ENCODE results near the gene FAM8A1.

DNA sequence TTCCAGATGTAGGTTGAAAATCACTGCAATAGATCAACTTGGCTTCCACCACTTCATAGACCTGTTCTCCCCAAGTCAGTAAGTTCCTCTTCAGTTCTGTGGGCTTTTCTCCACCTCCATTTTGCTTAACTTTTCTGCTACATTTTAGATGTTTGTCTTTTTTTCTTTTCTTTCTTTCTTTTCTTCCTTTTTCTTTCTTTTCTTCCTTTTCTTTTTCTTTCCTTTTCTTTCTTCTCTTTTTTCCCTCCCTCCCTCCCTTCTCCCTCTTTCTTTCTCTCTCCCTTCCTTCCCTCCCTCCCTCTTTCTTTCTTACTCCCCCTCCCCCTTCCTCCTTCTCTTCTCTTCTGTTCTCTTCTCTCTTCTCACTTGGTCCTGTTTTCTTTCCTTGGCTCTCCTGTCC, 6.9 kb upstream of the FAM8A1 start:
- TF ChIP-seq, protein P1, sequence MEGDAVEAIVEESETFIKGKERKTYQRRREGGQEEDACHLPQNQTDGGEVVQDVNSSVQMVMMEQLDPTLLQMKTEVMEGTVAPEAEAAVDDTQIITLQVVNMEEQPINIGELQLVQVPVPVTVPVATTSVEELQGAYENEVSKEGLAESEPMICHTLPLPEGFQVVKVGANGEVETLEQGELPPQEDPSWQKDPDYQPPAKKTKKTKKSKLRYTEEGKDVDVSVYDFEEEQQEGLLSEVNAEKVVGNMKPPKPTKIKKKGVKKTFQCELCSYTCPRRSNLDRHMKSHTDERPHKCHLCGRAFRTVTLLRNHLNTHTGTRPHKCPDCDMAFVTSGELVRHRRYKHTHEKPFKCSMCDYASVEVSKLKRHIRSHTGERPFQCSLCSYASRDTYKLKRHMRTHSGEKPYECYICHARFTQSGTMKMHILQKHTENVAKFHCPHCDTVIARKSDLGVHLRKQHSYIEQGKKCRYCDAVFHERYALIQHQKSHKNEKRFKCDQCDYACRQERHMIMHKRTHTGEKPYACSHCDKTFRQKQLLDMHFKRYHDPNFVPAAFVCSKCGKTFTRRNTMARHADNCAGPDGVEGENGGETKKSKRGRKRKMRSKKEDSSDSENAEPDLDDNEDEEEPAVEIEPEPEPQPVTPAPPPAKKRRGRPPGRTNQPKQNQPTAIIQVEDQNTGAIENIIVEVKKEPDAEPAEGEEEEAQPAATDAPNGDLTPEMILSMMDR (conservative IDR thresholded peaks at IDR 0.05 in 1 of 2, IDR thresholded peaks at IDR 0.05 in 1 of 2; ENCODE audit: extremely low read depth in 1 of 2, insufficient read depth in 1 of 2, low read depth in 1 of 2, low read length in 2 of 2): no peak
- TF ChIP-seq EZH2 (IDR thresholded peaks at IDR 0.05; ENCODE audit: borderline replicate concordance, low read length): no peak
